ENCODE results near the gene NADSYN1.
"Not testable (repeated sequence)": the region's sequence is repeated elsewhere in the genome, so short reads cannot be mapped to it uniquely, and the experiment has no call there.

Gene NADSYN1

DNA sequence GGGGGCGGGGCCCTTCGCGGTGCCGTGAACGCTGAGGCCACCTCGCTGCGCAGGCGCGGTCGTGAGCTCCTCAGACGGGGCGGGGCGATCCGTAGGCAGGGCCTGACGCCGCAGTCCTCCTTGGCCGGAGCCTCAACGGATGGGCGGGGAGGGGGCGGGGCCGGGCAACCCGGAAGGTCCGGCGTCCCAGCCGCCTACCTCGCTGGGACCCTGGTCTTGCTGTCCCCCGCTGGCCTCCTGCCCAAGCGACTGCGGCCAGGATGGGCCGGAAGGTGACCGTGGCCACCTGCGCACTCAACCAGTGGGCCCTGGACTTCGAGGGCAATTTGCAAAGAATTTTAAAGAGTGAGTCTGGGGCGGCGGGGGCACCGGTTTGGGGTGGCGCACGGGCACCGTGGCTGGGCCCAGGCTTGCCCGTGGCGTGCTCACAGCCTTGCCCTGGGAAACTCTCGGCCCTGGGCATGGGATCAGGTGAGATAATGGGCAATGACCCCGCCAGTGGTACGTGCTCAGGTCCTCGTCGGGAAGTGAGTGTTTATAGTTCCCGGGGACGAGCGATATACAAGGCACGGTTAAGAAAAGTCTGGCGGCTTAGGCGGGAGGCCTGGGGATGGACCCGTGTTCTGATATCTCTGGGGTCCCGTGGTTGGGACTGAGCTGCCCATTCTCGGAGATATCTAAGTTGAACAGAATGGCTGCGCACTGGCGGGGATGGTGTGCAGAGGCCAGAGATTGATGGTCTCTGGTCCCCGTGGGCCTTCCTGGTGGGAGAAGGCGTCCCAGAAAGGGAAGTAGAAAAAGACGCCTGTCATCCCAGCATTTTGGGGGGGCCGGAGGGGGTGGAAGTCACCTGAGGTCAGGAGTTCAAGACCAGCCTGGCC lies at the start of gene NADSYN1:
Gene NADSYN1 (plus strand): TSS at position 167 of the 881 bp plus-strand sequence. CDS start 94 bp downstream, at position 261.
- DNase-seq (ENCODE audit: insufficient read length, low spot score) (peak; percentile 97), FAIRE-seq (no peak)
- peak; percentile 80 for TF ChIP-seq POLR2A (IDR thresholded peaks at IDR 0.05; ENCODE audit: low read depth, low read length)

DNA sequence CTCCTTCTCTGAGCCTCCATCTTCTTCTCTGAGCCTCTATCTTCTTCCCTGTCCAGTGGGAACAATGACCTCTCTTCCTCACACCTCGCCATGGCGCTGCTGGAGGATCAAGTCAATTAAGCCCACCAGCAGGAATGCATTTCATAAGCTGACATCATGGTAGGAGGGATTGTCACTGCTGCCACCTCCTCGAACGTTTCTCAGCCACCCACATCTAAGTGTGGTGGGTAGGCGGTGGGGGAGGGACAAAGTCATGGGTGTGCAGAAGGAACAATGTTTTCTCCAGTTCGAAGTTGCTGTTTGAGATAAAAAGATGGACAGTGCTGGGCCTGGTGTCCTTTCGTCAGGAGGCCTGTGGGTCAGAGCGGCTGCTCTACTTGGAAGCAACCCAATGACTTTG lies 48.8 kb upstream of the NADSYN1 start:
- no peak for DNase-seq (ENCODE audit: insufficient read length, low spot score)
- no peak for FAIRE-seq
- no peak for TF ChIP-seq POLR2A (IDR thresholded peaks at IDR 0.05; ENCODE audit: low read depth, low read length)

DNA sequence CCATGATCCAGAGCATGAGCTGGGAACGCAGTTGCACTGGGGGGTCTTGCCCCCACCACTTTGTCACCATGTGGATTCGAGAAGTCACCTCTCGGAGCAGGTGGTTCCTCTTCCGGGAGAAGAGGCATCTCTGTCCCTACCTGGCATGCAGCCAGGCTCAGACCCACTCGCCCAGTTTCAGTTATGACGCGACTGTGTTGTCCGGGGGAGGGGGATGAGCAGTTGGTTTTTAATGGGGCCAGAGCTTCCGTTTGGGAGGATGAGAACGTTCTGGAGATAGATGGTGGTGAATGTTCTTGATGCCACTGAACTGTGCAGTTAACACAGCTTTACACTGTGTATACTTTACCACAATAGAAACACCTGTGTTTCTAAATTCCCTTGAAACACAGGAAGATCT lies 46.3 kb upstream of the NADSYN1 start:
- no peak for TF ChIP-seq POLR2A (IDR thresholded peaks at IDR 0.05; ENCODE audit: low read depth, low read length)
- DNase-seq (ENCODE audit: insufficient read length, low spot score): no peak
- no peak for FAIRE-seq

DNA sequence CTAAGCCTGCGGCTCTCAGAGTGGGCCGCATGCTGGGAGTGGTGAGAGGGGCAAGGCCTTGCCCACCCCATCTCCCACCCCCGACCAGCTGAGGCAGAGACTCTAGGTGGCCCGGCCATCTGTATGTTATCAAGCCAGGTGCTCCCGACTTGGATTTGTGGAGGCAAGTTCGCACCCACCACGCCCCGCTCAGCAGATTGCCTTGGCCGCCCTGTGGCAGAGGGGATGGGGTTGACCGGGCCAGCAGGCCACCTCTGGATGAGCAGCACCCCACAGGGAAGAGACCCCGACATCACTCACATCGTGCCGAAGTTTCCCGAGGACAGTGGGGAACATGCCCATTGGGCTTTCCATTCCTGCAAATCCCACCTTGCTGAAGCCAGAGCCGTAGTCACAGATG lies 45.6 kb upstream of the NADSYN1 start:
- FAIRE-seq (no peak), DNase-seq (ENCODE audit: insufficient read length, low spot score) (no peak)
- TF ChIP-seq POLR2A (IDR thresholded peaks at IDR 0.05; ENCODE audit: low read depth, low read length): no peak

DNA sequence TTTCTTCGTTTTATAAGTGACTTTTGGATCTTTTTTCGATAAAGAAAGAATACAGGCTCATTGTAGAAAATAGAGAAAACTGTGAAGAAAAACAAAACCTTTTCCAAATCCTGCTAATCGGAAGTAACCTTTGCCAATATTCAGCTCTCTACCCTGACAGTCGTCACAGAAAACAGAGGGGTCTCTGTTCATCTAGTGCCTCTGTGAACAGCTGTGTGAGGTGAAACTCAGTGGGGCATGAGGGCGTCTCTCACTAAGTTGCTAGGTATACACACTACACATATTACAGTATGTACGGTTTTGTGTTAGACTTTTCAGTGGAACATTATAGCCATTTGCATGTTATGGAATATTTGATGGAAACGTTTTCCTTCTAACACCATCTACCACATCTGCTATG lies 44.2 kb upstream of the NADSYN1 start:
- DNase-seq (ENCODE audit: insufficient read length, low spot score) (no peak), FAIRE-seq (no peak)
- no peak for TF ChIP-seq POLR2A (IDR thresholded peaks at IDR 0.05; ENCODE audit: low read depth, low read length)

DNA sequence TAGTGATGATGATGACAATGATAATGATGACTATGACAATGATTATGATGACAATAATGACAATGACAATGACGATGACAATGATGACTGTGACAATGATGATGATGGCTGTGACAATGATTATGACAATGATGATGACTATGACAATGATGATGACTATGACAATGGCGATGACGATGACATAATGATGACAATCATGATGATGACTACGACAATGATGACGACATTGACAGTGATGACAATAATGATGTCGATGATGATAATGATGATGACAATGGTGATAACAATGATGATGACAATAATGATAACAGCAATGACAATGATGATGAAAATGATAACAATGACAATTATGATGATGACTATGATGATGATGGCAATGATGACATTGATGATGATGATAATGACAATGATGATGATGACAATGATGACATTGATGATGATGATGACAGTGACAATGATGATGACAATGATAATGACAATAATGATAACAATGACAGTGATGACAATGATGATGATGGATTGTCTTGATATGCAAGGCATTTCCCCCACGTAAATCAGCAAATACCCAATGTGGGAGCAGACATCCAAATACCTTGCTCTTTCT lies 42.5 kb upstream of the NADSYN1 start:
- DNase-seq (ENCODE audit: insufficient read length, low spot score): no peak
- no peak for FAIRE-seq
- TF ChIP-seq POLR2A (IDR thresholded peaks at IDR 0.05; ENCODE audit: low read depth, low read length): no peak

DNA sequence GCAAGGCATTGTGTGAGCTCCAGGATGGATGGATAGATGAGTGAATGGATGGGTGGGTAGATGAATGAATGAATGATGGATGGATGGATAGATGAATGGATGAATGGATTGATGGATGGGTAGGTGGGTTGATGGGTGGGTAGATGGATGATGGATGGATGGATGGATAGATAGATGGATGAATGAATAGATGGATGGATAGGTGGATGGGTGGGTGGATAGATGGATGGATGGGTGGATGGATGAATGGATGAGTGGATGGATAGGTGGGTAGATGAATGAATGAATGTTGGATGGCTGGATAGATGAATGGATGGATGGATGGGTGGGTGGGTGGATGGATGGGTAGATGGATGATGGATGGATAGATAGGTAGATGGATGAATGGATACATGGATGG lies 38.4 kb upstream of the NADSYN1 start:
- FAIRE-seq (no peak), DNase-seq (ENCODE audit: insufficient read length, low spot score) (no peak)
- TF ChIP-seq POLR2A (IDR thresholded peaks at IDR 0.05; ENCODE audit: low read depth, low read length): no peak

DNA sequence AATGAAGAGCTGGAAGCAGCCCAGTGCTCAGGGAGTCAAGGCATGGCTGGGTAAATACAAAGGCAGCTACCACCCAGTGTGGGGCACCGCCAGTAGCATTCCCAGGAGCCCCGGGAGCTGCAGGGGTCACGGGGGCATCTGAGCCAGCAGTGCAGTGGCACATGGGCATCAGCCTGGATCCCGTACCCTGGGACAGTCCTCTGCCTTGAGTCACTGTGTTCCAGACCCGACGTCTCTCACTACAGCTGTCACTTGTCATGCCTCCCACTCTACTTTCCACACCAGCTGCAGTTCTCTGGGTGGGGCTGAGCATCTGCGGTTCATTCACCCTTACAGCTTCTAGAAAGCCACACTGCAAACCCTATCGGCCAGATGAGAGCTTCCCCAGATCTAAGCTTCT lies 34.4 kb upstream of the NADSYN1 start:
- FAIRE-seq: no peak

DNA sequence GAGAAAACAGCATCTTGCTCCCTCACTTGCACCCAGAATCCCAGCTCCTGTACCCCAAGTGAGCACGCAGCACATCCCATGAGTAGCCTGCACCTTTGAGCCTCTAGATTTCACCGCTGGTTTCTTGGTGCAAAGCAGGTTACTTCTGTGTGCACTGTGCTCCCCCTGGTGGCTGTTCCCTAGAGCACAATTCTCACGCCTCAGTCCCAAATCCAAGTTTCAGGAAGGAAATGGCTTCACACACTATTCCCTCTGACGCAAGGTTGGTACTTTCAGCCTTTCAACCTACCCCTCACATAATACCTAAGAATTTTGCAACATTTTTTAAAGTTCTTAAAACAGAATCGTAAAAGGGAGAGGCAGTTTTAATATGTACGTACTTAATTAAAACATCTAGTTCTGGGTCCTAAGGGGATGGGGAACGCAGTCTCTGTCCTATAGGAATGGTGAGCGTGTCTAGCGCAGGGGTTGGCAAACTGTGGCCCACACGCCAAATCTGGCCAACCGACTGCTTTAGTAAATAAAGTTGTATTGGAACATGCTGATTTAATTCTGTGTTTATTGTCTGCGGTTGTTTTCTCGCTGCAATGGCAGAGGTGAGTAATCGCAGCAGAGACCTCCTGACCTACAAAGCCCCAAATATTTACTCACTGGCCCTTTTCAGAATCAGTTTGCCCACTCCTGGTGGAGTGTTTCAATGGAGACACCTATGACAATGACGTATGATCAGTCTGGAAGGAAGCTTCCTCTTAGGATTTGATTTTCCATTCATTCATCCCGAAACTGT lies 32.4 kb upstream of the NADSYN1 start:
- DNase-seq (ENCODE audit: insufficient read length, low spot score) (peak; percentile 58), FAIRE-seq (no peak)
- no peak for TF ChIP-seq POLR2A (IDR thresholded peaks at IDR 0.05; ENCODE audit: low read depth, low read length)

More for the DNA sequence above, 34.4 kb upstream of the NADSYN1 start:
- no peak for DNase-seq (ENCODE audit: insufficient read length, low spot score)
- no peak for TF ChIP-seq POLR2A (IDR thresholded peaks at IDR 0.05; ENCODE audit: low read depth, low read length)

DNA sequence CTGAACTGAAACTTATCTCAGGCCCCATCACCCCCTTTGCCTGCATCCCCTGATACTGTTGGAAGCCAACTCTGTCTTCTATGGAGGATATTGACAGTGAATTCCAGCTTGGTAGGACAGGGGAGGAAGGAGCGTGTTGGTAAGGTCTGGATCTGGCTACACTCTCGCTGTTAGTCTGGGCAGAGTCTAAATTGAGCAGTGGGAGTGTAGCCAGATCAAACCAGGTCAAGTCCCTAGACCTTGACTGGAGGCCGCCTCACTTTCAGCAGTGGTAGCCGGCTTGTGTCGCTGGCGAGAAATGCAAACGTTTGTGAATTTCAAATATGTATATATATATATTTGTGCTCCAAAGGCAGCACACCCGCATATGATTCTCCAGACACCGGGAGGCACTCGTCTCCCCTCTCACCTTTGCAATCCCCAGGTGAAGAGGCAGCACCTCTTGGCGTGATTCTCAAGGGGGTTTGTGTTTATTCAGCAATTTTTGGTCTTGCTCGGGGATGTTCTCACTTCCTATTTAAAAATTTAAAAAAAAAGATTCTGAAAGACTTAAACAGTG lies 31.5 kb upstream of the NADSYN1 start:
- TF ChIP-seq POLR2A (IDR thresholded peaks at IDR 0.05; ENCODE audit: low read depth, low read length): no peak
- FAIRE-seq (no peak), DNase-seq (ENCODE audit: insufficient read length, low spot score) (no peak)

DNA sequence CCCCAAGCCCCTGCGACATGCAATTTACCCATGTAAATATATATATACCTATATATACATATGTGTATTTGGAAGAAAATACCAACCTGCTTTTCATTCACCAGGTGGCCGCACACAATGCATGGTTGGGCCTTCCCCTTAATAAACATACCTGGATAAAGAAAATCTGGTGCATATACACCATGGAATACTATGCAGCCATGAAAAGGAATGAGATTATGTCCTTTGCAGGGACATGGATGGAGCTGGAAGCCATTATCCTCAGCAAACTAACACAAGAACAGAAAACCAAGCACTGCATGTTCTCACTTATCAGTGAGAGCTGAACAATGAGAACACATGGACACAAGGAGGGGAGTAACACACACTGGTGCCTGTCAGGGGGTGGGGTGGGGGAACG lies 30.7 kb upstream of the NADSYN1 start:
- not testable (repeated sequence) for DNase-seq (ENCODE audit: insufficient read length, low spot score); FAIRE-seq

DNA sequence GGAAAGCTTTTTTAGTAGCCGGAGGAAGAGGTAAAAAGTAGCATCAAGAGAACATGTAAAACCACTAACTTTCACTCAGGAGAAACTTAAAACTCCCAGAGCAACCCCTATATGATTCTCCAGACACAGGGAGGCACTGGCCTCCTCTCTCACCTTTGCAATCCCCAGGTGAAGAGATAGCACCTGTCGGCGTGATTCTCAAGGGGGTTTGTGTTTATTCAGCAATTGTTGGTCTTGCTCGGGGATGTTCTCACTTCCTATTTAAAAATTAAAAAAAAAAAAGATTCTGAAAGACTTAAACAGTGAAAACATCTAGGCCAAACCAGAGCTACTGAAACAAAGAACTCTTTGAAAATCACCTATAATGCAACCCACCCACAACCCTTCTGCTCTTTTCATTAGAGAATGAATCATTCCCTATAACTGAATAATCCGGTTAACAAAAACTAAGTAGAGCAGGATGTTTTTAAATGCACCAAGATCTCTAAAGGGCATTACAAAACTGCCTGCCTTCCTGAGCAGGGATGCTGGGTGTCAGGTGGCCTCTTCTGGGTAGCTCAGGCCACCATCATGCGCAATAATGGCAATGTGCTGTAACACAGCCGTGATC lies 29.7 kb upstream of the NADSYN1 start:
- no peak for FAIRE-seq
- DNase-seq (ENCODE audit: insufficient read length, low spot score): no peak
- TF ChIP-seq POLR2A (IDR thresholded peaks at IDR 0.05; ENCODE audit: low read depth, low read length): no peak

DNA sequence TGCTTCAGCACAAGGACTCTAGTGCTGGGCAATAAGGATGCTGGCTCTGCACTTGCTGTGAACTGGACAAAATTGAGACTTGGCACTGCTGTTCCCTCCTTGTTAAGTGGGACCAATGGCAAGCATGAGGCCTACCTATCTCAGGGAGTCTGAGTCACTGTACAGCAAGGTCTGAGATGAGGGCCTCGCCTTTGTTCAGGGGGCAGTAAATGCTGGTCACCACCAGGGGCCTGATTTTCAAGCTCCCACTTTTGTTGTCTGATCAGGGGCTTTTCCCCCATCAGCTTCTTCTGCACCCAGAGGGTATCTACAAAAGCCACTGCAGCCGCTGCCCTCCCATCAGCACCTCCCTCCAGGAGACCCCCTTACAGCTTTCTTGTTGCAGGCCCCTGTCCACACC lies 27.6 kb upstream of the NADSYN1 start:
- FAIRE-seq: no peak
- no peak for TF ChIP-seq POLR2A (IDR thresholded peaks at IDR 0.05; ENCODE audit: low read depth, low read length)
- DNase-seq (ENCODE audit: insufficient read length, low spot score): no peak

DNA sequence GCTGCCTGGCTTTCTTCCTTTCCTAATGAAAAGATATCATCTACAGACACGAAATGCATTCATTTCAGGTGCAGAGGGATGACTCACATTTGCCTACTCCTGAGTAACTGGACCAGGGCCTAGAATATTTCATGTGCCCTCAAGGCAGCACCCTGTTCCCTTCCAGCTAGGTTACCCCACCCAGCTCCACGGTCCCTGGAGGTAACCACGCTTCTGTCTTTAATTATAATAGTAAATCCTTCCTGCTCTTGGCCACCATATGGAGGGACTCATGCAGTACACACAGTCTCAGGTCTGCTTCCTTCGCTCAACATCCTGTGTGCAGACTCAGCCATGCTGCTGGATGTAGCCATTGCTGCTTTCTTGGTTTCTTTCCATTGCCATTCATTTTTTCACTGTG lies 27.1 kb upstream of the NADSYN1 start:
- no peak for DNase-seq (ENCODE audit: insufficient read length, low spot score)
- no peak for FAIRE-seq
- TF ChIP-seq POLR2A (IDR thresholded peaks at IDR 0.05; ENCODE audit: low read depth, low read length): no peak

Measured in H54 (cell line).